CD4-positive, alpha-beta T cell treated with Interleukin-10 for 1 hour (primary cell): Measurements from ENCODE around the gene NDUFS8.
A peak's percentile ranks its signal among the peaks of the same experiment; 100 is the strongest.

Experiments
- DNase-seq: peaks from one replicate; pipeline ENCODE4 v3.0.0-alpha.2; 2020

NDUFS8 gene

GRCh38 chr11:68038226-68038717, 7.8 kb downstream of the NDUFS8 start:
- DNase-seq = no peak

DNA sequence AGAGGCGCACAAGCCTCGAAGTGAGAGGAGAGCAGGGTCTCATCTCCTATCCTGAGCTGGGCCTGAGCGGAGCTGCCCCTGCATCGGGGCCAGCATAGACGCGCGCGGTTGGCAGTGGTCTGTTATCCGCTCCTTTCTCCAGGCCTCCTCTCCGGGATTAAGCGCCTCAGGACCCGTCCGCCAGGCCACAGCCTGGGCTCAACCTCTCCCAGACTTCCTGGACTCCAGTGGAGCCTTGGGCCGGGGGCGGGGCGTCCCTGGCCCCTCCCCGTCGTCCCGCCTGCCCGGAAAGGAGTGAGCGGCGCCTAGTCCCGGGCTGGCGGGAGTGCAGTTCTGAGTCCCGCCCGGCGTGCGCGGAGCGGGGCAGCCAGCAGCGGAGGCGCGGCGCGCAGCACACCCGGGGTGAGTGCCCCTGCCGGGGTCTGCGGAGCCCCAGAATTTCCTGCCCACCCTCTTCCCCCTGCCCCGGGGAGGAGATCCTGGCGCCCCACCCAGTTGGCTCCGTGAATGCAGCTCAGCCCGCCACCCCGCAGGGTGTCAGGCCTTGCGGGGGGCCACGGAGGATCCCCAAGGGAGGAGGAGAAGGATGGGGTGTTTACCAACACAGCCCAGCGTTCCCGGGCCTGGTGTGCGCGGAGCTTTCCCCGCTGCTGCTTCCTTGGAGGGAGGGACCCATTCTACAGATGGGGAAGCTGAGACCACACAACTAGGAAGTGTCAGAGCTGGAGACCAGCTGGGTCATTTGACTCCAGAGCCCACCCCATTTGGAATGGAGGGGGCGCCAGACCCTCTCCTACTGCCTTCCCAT, 8.4 kb downstream of the NDUFS8 start, which contains the start of gene TCIRG1:
Gene TCIRG1 (plus strand): TSS at position 308 of the 808 bp plus-strand sequence. CDS start 2,247 bp downstream, outside the sequence.
- peak; percentile 63 for DNase-seq

- DNase-seq = no peak
These were observed 9.1 kb downstream of the NDUFS8 start for GRCh38 chr11:68039526-68040086.

GRCh38 chr11:68040101-68040956, 9.8 kb downstream of the NDUFS8 start:
- DNase-seq = peak; percentile 51

DNA sequence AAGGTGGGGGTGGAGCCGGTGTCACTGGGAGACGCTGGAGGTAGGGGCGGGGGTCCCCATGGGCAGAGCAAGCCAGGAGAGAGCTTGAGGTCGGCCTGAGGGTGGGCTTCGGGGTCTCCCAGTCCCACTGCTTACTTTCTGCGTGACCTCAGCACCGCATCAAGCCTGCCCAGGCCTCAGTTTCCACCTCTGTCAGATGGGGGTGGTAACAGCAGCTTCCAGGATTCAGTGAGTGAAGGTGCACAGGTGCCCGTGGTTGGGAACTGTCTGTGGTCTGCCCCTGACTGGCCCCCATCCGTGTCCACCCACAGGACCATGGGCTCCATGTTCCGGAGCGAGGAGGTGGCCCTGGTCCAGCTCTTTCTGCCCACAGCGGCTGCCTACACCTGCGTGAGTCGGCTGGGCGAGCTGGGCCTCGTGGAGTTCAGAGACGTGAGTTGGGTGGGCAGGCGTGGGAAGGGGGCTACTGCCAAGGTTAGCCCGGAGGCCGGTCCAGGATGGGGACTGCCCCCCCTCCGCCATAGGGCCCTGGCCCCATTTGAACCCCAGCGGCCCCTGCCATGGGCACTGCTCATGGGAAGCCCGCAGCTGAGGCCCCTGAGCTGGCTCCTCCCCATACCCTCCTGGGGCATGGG, 10.6 kb downstream of the NDUFS8 start:
- DNase-seq = no peak

DNA sequence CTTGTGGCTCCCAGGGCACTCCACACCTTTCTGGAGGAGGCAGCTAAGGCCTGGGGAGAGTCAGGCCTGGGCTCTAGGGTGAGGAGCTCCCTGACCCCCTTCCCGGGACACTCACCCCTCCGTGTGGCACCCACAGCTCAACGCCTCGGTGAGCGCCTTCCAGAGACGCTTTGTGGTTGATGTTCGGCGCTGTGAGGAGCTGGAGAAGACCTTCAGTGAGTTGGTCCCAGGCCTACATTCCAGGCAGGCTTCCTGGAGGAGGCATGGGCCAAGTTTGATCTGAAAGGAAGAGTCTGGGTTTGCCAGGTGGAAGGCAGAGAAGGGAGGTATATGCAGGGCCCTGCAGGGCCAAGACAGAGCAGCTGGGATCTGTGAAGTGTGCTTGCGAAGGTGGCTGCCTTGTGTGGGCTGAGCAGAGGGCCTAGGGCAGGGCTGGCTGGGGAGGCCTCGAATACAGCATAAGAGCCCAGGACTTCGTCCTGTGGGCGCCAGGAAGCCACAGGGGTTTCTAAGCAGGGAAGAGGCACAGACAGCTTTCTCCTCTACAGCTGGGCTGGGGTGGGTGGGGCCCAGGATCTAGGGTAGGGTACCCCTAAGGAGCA, 11.2 kb downstream of the NDUFS8 start:
- no peak for DNase-seq

DNA sequence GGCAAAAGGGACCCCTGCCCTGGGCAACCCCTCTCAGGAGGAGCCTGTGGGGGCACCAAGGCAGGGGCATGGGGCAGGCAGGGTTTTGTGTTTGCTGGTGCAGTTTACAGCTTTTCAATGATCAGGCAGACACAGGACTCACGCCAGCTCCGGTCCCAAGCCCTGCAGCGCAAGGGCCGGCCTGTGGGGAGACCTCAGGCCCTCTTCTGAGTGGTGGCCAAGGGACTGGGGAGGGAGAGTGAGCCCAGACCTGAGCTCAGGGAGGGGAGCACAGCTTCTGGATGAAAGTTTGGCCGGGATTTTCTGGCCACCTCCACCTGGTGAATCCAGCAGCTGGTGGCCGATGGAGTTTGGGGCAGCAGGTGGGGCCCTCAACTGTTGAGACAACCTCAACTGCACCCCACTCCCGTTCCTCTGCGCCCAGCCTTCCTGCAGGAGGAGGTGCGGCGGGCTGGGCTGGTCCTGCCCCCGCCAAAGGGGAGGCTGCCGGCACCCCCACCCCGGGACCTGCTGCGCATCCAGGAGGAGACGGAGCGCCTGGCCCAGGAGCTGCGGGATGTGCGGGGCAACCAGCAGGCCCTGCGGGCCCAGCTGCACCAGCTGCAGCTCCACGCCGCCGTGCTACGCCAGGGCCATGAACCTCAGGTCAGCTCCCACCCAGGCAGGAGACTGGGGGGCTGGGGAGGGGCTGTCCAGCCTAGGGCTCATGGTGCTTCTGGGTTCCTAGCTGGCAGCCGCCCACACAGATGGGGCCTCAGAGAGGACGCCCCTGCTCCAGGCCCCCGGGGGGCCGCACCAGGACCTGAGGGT, 11.9 kb downstream of the NDUFS8 start:
- DNase-seq = no peak

- no peak for DNase-seq
These were observed 12.5 kb downstream of the NDUFS8 start for GRCh38 chr11:68043029-68043348.

- DNase-seq = no peak
These were observed 13.1 kb downstream of the NDUFS8 start for GRCh38 chr11:68043349-68044144.

- DNase-seq = no peak
These were observed 13.8 kb downstream of the NDUFS8 start for GRCh38 chr11:68044145-68044813.

GRCh38 chr11:68044898-68045351, 14.4 kb downstream of the NDUFS8 start:
- DNase-seq = no peak

GRCh38 chr11:68047437-68048290, 17.2 kb downstream of the NDUFS8 start:
- no peak for DNase-seq

GRCh38 chr11:68048681-68049508, 18.4 kb downstream of the NDUFS8 start:
- no peak for DNase-seq

GRCh38 chr11:68049509-68050370, 19.3 kb downstream of the NDUFS8 start:
- DNase-seq = no peak

- no peak for DNase-seq
These were observed 19.9 kb downstream of the NDUFS8 start for GRCh38 chr11:68050371-68050841.

DNA sequence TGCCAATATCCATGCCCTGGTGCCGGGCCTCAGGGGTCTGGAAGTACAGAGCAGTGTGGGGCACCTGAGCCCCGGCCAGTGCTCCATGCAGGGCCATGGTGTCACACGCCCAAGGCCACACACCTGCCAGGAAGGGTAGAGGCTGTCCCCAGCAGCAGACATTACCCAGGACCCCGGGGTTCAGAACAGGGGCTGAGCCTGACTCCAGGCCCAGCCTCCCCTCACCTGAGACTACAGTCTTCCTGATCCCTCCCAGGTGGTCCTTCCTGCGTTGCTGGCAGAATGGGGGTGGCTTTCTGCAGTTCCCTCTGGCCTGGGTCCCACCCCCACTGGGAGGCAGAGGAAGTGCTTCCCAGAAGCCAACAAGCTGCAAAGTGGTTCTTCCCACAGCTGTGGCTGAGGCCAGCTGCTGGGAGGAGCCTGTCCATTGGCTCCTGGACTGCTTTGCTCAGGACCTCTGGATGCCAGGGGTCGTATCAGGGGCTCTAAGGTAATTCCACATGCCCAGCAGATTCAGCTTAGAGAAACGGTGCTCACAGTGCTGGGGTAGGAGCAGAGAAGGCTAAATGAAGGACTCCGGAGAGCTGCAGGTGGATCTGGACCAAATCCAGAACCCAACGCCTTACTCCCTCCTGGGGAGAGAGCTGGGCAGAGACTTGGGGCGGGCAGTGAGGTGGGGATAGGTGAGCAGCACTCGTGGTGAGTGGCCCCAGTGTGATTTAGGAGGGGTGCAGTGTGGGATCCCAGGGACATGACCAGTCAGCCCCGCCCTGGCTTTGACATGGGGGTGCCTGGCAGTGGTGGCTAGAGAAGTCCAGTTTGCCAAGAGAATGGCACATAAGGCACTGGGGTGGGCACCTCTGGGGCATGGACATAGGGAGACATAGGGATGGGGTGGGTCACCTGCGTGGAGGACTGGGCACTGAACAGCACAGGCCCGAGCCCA, 21.0 kb downstream of the NDUFS8 start:
- no peak for DNase-seq
